ENCODE results near the gene ELAVL2.

The ELAVL2 gene

DNA sequence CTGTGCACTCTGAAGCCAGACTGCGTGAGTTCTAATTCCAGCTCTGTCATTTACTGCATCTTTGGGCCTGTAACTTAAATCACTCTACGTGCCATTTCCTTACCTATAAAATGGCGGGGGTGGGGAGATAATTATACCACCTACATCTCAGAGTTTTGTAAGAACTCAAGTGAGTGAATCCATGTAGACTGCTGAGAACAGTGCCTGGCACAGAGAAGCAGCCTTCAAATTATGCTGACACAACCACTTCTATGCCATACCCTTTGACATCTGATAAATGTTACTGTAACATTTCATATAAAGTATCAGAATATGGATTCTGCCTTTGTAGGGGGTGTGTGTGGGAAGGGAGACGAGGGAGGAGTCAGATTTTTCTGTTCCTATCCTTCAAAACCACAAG, 27.7 kb downstream of the ELAVL2 start:
- no peak overlapping the region for H3K27ac Mint-ChIP-seq
- no peaks in the 10 kb centered on the region for H3K4me1 Mint-ChIP-seq (ENCODE audit: low read depth)
- no peaks in the 10 kb centered on the region for H3K36me3 Mint-ChIP-seq

DNA sequence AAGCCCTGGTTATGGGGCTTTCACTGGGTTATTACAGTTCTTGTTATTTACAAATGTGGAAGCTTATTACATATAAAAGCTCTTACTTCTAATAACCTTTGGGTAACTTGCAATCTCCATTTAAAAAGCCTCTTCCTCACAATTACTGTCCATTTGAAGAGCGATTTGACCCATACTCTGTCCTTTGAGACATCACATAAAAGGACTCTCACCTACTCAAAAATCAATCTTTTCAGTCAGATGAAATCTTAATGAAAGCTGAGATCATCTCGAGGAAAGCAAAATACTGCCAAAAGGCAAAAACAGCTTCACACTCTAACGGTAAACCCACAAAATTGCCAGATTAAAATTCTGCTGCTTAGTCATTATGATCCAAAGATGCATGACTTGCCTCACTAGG, 29.8 kb downstream of the ELAVL2 start:
- Mint-ChIP-seq H3K9me3 (ENCODE audit: low read depth) (peaks cover 8% of the 10 kb centered on the region), H3K36me3 (no peaks in the 10 kb centered on the region), H3K27me3 (no peaks in the 10 kb centered on the region)

More for the DNA sequence above, 27.7 kb downstream of the ELAVL2 start:
- Mint-ChIP-seq H3K9me3 (ENCODE audit: low read depth) (peaks cover 8% of the 10 kb centered on the region), H3K27me3 (no peaks in the 10 kb centered on the region), H3K4me3 (no peak overlapping the region)

DNA sequence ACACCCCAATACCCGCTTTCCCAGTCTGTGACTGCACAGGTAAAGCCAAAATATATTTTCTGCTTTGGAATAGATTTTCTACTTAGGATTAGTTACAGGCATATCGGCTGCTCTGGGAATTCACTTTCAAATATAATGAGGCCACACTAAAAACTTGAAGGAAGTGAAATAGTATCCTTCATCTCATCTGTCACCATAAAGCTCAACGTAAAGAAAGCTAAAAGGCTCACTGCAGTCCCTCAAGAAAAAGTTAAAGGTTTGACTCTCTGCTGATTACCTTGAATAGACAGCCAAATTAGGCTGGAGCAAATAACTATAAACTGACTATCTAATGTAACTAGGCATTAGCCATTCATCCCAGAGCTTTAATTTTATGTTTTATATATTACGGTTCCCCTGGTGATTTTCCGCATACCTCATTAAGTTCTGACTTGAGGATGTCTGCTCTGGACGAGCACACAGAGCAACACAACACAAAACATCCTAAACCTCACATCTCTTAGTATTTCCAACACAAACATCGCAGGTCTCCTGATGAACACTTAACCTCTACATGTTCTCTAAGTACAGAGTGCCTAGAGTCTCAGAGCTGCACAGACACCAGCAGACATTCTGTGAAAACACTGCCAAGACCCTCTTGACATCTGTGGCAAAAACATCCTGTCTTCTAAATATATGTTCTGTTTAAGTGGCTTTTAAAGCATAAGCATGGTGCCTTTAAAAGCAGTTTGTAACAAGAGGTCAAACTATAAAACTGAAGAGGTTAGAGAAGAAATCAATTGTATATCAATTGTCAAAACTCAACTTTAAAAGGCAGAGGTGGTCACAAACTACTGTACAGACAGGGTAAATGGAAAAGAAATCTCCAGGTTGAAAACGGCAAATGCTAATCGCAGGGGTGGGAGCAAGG, 35.4 kb downstream of the ELAVL2 start:
- Mint-ChIP-seq H3K27ac (no peak overlapping the region), H3K9me3 (ENCODE audit: low read depth) (no peaks in the 10 kb centered on the region), H3K4me1 (ENCODE audit: low read depth) (no peaks in the 10 kb centered on the region), H3K36me3 (no peaks in the 10 kb centered on the region), H3K27me3 (no peaks in the 10 kb centered on the region), H3K4me3 (no peak overlapping the region)

More for the DNA sequence above, 29.8 kb downstream of the ELAVL2 start:
- no peak overlapping the region for H3K27ac Mint-ChIP-seq
- no peaks in the 10 kb centered on the region for H3K4me1 Mint-ChIP-seq (ENCODE audit: low read depth)
- H3K4me3 Mint-ChIP-seq, result no peak overlapping the region

DNA sequence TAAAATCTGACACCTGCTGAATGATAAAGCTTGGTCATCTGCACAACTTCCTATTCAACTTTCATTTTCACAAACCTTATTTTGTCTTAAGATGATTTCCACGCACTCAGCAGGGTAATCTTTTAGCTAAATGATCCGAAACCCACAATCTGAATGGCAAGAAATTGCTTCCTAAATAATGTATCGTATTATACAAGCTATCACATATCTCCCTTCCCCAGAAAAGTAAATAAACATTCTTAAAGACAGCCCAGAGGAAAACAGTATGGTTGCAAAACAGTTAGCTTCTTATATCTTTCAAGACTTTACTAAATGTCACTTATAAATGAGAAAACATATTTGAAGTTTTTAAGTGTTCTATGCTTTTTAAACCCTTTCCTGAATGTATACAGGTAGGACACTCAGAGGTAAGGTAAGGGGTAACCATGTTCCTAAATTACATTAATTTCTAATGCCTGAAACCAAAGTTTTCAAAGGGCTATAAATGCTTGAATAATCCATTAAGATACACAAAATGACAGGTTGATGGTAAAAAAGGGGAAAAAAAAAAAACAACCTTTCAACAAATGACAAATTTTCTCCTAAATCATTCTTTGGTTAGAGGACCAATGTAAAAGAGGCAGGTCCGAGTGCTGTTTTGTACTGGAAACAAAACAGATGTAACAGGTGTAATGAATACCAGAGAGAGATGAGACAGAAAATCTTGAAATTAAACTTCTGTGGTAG, 36.3 kb downstream of the ELAVL2 start:
- no peaks in the 10 kb centered on the region for H3K4me1 Mint-ChIP-seq (ENCODE audit: low read depth)
- no peaks in the 10 kb centered on the region for H3K9me3 Mint-ChIP-seq (ENCODE audit: low read depth)
- H3K36me3 Mint-ChIP-seq, result no peaks in the 10 kb centered on the region
- no peak overlapping the region for H3K4me3 Mint-ChIP-seq
- no peaks in the 10 kb centered on the region for H3K27me3 Mint-ChIP-seq
- no peak overlapping the region for H3K27ac Mint-ChIP-seq

DNA sequence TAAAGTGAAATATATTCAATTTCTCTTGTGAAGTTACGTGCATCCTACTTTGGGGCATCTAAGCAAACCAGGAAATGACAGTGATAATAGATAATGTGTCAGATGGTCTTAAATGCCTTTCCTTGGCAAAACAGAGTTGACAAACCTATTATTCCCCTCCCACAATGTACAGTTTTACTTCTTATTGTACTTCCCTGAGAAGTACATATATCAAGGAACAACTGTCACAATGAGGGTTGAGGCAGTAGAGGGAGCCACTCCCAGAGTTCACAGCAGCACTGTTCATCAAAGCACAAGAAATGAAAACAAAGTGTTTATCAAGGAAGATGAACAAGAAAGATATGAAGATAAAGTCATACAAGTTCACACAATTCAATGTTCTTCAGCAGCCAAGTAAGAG, 41.1 kb downstream of the ELAVL2 start:
- H3K4me3 Mint-ChIP-seq, result no peak overlapping the region
- H3K27me3 Mint-ChIP-seq, result no peaks in the 10 kb centered on the region
- no peaks in the 10 kb centered on the region for H3K9me3 Mint-ChIP-seq (ENCODE audit: low read depth)
- no peak overlapping the region for H3K27ac Mint-ChIP-seq
- H3K36me3 Mint-ChIP-seq, result no peaks in the 10 kb centered on the region
- no peaks in the 10 kb centered on the region for H3K4me1 Mint-ChIP-seq (ENCODE audit: low read depth)

DNA sequence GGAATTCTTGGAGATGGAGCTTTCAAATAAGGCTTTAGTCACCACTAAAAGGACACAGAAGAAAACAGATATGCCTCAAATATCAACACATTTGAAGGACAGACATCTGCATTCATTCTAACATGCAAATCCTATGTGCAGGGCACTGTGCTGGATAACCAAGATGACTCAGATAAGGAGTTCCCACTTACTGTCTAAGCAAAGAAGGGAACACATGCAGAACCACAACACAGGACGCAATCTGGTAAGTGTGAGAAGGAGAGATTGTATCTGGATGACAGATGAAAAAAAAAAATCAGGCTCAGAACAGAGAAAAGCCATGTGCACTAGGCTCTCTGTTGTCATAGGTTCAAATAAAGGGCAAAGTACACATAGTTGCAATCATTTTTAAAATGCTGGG, 42.5 kb downstream of the ELAVL2 start:
- H3K36me3 Mint-ChIP-seq, result no peaks in the 10 kb centered on the region
- H3K4me1 Mint-ChIP-seq (ENCODE audit: low read depth), result no peaks in the 10 kb centered on the region
- H3K27me3 Mint-ChIP-seq, result no peaks in the 10 kb centered on the region
- peaks cover 3% of the 10 kb centered on the region for H3K9me3 Mint-ChIP-seq (ENCODE audit: low read depth)
- H3K27ac Mint-ChIP-seq, result no peak overlapping the region
- no peak overlapping the region for H3K4me3 Mint-ChIP-seq

DNA sequence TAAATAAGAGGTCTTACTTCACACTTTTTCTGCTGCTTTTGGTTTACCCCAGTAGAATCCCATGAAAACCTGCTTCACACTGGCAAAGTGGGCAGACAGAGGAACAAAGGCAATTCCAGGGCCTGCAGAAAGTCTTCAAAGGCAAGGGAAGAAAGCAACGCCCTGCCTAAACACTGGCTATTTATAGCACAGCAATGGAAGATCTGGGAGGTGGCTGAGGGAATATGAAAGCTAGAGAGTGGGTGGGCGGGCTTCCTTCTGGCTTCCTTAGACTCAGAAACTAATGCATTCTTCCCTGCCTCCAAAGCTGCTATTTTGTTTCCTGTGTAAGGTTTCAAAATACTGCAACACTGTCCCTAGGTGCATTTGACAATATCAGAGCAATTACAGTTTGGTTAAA, 46.8 kb downstream of the ELAVL2 start:
- Mint-ChIP-seq H3K4me3 (no peak overlapping the region), H3K4me1 (ENCODE audit: low read depth) (no peaks in the 10 kb centered on the region), H3K36me3 (no peaks in the 10 kb centered on the region), H3K27ac (no peak overlapping the region), H3K27me3 (no peaks in the 10 kb centered on the region), H3K9me3 (ENCODE audit: low read depth) (peaks cover 4% of the 10 kb centered on the region)

DNA sequence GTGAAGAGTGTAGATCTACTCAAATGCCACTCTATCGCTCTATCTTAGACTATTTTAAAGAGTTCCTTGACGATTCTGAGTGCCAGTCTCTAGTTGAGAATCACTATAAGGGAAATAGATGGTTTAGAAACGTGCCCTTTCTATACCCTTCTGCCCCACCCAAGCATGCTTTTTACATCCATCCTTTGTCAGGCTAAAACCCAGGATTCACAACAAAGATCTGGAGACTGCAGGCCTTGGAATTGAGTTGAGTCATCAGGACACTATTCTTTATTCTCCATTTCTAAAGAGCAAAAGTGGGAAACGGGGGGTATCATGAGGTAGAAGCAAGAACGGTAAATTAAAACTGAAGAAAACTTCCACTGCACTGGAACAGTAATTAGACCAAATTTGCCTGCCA, 48.7 kb downstream of the ELAVL2 start:
- Mint-ChIP-seq H3K9me3 (ENCODE audit: low read depth) (peaks cover 4% of the 10 kb centered on the region), H3K27ac (no peak overlapping the region), H3K4me3 (no peak overlapping the region), H3K36me3 (no peaks in the 10 kb centered on the region), H3K4me1 (ENCODE audit: low read depth) (no peaks in the 10 kb centered on the region), H3K27me3 (no peaks in the 10 kb centered on the region)

DNA sequence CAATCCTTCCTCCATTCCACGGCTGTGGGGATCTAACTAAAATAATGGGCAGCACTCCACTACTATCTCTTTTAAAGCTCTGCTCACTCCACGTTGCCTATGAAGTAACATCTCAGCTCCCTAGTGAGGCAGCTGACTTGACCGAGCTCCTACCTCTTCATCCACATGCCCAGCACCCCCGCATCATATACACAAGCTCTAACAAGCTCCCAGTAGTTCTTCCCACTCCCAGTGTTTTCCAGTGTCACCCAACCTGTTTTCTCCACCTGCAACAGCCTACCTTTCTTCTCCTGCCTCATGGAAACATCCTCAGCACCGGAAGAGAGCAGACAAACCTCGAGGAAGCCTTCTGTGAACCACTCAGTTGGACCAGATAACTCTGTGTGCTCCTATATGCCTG, 50.5 kb downstream of the ELAVL2 start:
- Mint-ChIP-seq H3K9me3 (ENCODE audit: low read depth) (peaks cover 4% of the 10 kb centered on the region), H3K27ac (no peak overlapping the region), H3K4me1 (ENCODE audit: low read depth) (no peaks in the 10 kb centered on the region), H3K27me3 (no peaks in the 10 kb centered on the region), H3K36me3 (no peaks in the 10 kb centered on the region), H3K4me3 (no peak overlapping the region)

DNA sequence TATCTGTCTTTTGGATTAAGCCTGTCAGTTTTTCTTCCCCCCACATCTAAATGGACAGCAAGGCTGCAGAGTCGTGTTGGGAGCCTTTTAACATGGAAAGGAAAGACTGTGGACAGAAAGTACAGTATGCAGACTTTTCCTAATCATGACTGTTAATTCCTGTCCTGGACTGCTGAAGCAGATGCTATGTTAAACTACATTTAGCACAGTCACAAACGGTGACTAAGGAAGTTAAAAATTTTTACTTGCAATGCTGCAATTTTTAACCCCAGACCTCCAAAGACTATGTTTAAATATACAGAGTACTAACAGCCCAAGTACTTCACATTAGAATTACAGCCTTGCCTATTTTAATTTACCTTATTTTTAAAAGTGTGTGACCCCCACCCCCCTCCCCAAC, 51.8 kb downstream of the ELAVL2 start:
- Mint-ChIP-seq H3K4me1 (ENCODE audit: low read depth) (no peaks in the 10 kb centered on the region), H3K9me3 (ENCODE audit: low read depth) (peaks cover 4% of the 10 kb centered on the region), H3K4me3 (no peak overlapping the region), H3K27ac (no peak overlapping the region), H3K36me3 (no peaks in the 10 kb centered on the region), H3K27me3 (no peaks in the 10 kb centered on the region)

DNA sequence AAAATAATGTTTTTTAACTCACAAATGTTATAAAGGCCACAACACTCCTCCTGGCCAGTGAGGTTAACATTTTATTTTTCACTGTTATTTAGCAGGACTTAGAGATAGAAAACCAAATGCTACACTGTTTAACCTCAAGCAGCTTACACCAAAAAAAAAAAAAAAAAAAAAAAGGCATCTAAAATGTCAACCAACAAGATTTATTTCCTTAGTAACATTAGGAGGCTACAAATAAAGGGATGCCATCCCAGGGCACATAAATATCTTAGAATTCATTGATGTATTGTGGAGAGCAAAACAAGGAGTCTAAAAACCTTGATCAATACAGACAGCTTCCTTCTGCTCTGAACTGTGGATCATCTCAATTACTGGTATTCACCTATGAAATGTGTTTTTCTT, 53.7 kb downstream of the ELAVL2 start:
- H3K4me3 Mint-ChIP-seq, result no peak overlapping the region
- no peak overlapping the region for H3K27ac Mint-ChIP-seq
- no peaks in the 10 kb centered on the region for H3K4me1 Mint-ChIP-seq (ENCODE audit: low read depth)
- H3K9me3 Mint-ChIP-seq (ENCODE audit: low read depth), result no peaks in the 10 kb centered on the region
- peaks cover 2% of the 10 kb centered on the region for H3K27me3 Mint-ChIP-seq
- no peaks in the 10 kb centered on the region for H3K36me3 Mint-ChIP-seq

DNA sequence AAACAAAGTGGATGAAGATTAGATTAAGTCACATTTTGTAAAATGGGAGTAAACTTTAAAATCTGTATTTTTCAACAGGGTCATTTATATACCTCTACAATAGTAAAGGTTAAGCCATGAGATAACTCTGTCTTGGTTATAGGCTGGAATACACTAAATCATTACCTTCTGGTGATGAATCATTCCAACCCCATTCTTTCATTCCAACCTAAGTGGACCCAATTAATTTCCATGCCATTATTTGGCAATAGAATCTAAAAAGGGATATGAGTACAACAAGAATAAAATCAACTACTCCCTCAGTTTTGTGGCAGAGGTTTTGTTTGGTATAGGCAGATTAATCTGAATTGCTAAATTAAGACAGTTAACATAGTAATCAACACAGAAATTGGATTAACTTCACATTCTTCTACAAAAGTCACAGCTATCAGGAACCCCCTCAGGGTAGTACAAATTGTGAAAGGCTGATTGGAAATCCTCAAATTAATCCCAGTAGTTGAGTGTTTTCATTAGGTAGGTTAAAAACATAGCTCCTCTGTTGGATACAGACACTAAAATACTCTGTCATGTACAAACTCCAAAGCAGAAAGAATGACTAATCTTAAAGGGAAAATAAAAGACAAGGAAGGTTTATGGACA, 54.2 kb downstream of the ELAVL2 start:
- H3K36me3 Mint-ChIP-seq, result no peaks in the 10 kb centered on the region
- no peaks in the 10 kb centered on the region for H3K9me3 Mint-ChIP-seq (ENCODE audit: low read depth)
- H3K4me1 Mint-ChIP-seq (ENCODE audit: low read depth), result no peaks in the 10 kb centered on the region
- H3K4me3 Mint-ChIP-seq, result no peak overlapping the region
- no peak overlapping the region for H3K27ac Mint-ChIP-seq
- peaks cover 2% of the 10 kb centered on the region for H3K27me3 Mint-ChIP-seq

DNA sequence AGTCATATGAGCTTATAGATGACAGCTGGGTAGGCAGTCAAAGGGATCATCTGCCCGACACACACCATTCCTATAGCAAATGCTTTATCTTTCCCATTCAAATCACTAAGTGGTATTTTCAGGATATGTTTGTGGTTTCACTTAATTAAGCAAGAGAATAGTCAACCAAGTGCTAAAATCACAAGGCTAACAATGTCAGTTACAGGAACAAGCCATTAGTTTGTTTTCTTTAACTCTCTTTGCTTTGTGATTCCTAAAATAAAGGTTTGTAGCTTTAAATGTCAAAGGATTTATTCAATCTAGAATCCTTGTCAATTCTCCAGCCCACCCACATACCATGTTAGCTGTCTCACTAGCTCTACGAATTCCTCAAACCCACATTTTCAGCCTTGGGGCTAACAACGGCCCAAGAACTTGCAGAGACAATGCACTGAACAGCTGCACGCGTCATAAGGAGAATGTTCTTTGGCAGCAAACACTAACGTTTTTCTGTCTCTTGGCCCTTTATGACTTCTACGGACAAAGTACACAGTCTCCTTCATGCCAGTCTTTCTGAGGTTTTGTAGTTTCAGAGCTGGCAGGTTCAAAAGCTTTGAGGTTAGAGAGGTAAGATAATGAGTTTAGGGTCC, 56.6 kb downstream of the ELAVL2 start:
- H3K27ac Mint-ChIP-seq, result no peak overlapping the region
- peaks cover 2% of the 10 kb centered on the region for H3K27me3 Mint-ChIP-seq
- no peak overlapping the region for H3K4me3 Mint-ChIP-seq
- H3K36me3 Mint-ChIP-seq, result no peaks in the 10 kb centered on the region
- H3K4me1 Mint-ChIP-seq (ENCODE audit: low read depth), result no peaks in the 10 kb centered on the region
- no peaks in the 10 kb centered on the region for H3K9me3 Mint-ChIP-seq (ENCODE audit: low read depth)

DNA sequence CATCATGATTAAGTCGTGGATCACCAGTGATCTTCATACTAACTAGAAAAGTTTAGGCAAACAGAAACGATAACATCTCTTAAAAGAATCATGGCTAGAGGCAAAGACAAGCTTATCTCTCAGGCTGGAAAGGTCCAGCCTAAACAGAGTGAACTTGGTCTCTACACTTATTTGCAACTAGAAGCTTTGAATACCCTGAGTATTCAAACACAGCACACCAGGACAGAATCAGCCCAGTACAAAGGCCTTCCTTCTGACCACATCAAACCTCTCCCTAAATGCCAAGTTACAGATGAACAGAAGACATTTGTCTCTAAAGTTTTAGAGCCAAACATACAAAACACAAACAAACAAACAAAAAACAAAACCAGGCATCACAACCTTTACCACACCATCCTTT, 57.2 kb downstream of the ELAVL2 start:
- Mint-ChIP-seq H3K4me3 (no peak overlapping the region), H3K27me3 (peaks cover 2% of the 10 kb centered on the region), H3K27ac (no peak overlapping the region), H3K4me1 (ENCODE audit: low read depth) (no peaks in the 10 kb centered on the region), H3K9me3 (ENCODE audit: low read depth) (no peaks in the 10 kb centered on the region), H3K36me3 (no peaks in the 10 kb centered on the region)

DNA sequence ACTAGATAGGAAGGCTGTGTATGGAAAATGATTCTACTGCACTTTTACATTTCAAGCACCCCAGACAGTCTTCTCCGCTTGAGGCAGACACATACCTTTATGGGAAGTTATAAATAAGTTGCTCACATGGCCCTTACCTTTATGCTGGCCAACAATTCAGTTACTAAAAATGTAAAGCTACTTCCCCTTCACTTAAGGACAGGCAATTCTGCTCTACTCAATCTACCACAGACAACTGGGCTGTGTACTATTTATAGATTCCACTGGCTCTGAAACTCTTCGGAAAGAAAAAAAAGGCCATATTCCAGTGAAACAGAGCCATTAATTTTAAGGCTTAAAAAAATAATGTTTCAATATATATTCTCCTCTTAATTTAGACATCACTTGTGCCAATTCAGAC, 59.4 kb downstream of the ELAVL2 start:
- Mint-ChIP-seq H3K27ac (no peak overlapping the region), H3K4me1 (ENCODE audit: low read depth) (no peaks in the 10 kb centered on the region), H3K4me3 (no peak overlapping the region), H3K27me3 (peaks cover 2% of the 10 kb centered on the region), H3K36me3 (no peaks in the 10 kb centered on the region), H3K9me3 (ENCODE audit: low read depth) (no peaks in the 10 kb centered on the region)

All from activated naive CD8-positive, alpha-beta T cell (primary cell).